ENCODE results near the gene WNK1. TPM values are rescaled to one million over a fixed set of nuclear protein-coding genes. Genes with fewer than 3 reads are reported as not detected.

WNK1 gene
- total RNA-seq, 1 experiment from 2014 or later = 117 TPM

DNA sequence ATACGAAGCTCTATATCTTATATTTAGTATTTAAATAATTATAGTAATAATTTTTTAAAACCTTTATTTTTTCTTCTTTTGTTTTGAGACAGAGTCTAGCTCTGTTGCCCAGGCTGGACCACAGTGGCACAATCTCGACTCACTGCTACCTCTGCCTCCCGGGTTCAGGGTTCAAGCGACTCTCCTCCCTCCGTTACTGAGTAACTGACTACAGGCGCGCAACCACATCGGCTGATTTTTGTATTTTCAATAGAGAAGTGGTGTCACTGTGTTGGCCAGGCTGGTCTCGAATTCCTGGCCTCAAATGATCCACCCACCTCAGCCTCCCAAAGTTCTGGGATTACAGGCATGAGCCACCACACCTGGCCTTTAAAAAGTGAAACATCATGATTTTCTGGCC, 13.0 kb upstream of the WNK1 start:
- Histone ChIP-seq H3K79me2 (ENCODE audit: insufficient read depth, low read length) (no peaks in the 10 kb centered on the region), H3T11ph (ENCODE audit: low read length) (no peak overlapping the region), H3K9me3 (ENCODE audit: control insufficient read depth, low read depth, low read length) (no peaks in the 10 kb centered on the region), H4K5ac (ENCODE audit: insufficient read length, low read depth, low read length) (no peak overlapping the region), H3K27ac (ENCODE audit: insufficient read length, low read depth, low read length) (no peak overlapping the region), H3K14ac (ENCODE audit: insufficient read depth, low read length) (no peak overlapping the region), H3K56ac (ENCODE audit: insufficient read length, low read depth, low read length) (no peak overlapping the region), H2AFZ (ENCODE audit: low read length) (no peak overlapping the region), H3K4me1 (ENCODE audit: insufficient read depth, low read length) (no peaks in the 10 kb centered on the region), H4K8ac (replicated peaks; ENCODE audit: insufficient read length, low read depth, low read length) (no peak overlapping the region), H3K79me1 (ENCODE audit: insufficient read depth, low read depth, low read length, poor library complexity, severe bottlenecking) (no peaks in the 10 kb centered on the region), H2BK20ac (ENCODE audit: low read depth, low read length, poor library complexity, severe bottlenecking) (no peak overlapping the region), H2BK5ac (ENCODE audit: insufficient read length, low read length) (no peak overlapping the region), H3K4ac (ENCODE audit: low read depth, low read length) (no peak overlapping the region), H2BK15ac (ENCODE audit: low read depth, low read length) (no peak overlapping the region), H2BK120ac (ENCODE audit: low read depth, low read length, poor library complexity, severe bottlenecking) (no peak overlapping the region), H4K91ac (ENCODE audit: insufficient read length, low read depth, low read length) (no peak overlapping the region), H3K23ac (ENCODE audit: insufficient read length, low read depth, low read length) (no peak overlapping the region), H2BK12ac (ENCODE audit: insufficient read length, low read depth, low read length) (no peak overlapping the region), H3K18ac (ENCODE audit: insufficient read length, low read depth, low read length) (no peak overlapping the region), H3K23me2 (ENCODE audit: insufficient read length, low read depth, low read length, poor library complexity, severe bottlenecking) (no peaks in the 10 kb centered on the region), H3K9ac (ENCODE audit: extremely low read depth, insufficient read length, low read length) (no peak overlapping the region), H2AK5ac (ENCODE audit: insufficient read length, low read length) (no peak overlapping the region), H4K20me1 (ENCODE audit: control insufficient read depth, insufficient read depth, insufficient read length) (no peaks in the 10 kb centered on the region), H3K27me3 (ENCODE audit: insufficient read depth, low read length) (no peaks in the 10 kb centered on the region), H3K4me2 (ENCODE audit: insufficient read depth, insufficient read length, low read length) (no peak overlapping the region)
- no CpG with 5 or more reads among the region's 9 CpGs for WGBS (ENCODE audit: extremely low coverage, insufficient read length, low lambda C conversion rate)
- no peaks in the 10 kb centered on the region; the same call in 1 of the 2 replicates for H3K27me3 Mint-ChIP-seq (ENCODE audit: low read depth)
- peaks cover 0 to 3% of the 10 kb centered on the region in 2 experiments; a peak in 2 of 4 replicates for H3K4me1 Mint-ChIP-seq
- peaks cover 0 to under 1% of the 10 kb centered on the region in 2 experiments; a peak in 1 of 5 replicates for H3K9me3 Mint-ChIP-seq
- TF ChIP-seq, protein P1, sequence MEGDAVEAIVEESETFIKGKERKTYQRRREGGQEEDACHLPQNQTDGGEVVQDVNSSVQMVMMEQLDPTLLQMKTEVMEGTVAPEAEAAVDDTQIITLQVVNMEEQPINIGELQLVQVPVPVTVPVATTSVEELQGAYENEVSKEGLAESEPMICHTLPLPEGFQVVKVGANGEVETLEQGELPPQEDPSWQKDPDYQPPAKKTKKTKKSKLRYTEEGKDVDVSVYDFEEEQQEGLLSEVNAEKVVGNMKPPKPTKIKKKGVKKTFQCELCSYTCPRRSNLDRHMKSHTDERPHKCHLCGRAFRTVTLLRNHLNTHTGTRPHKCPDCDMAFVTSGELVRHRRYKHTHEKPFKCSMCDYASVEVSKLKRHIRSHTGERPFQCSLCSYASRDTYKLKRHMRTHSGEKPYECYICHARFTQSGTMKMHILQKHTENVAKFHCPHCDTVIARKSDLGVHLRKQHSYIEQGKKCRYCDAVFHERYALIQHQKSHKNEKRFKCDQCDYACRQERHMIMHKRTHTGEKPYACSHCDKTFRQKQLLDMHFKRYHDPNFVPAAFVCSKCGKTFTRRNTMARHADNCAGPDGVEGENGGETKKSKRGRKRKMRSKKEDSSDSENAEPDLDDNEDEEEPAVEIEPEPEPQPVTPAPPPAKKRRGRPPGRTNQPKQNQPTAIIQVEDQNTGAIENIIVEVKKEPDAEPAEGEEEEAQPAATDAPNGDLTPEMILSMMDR (conservative IDR thresholded peaks at IDR 0.05) = no peak
- H3K27ac Mint-ChIP-seq = no peak overlapping the region
- H3K36me3 Mint-ChIP-seq (ENCODE audit: insufficient read depth in 1 of 3, low read depth in 3 of 3) = no peaks in the 10 kb centered on the region
- DNase-seq = no peak
- H3K4me3 Mint-ChIP-seq = no peak overlapping the region

Measured in H9 (cell line).